NOMO-1 treated with dmso at 0.1 percent for 144 hours (cell line): ENCODE measurements around the gene SLC4A4.

Experiments
- DNase-seq: peaks from one replicate; lab custom pipeline; 2025; ENCODE audit not compliant: unreplicated experiment; lab: John Stamatoyannopoulos, UW

SLC4A4 gene

DNA sequence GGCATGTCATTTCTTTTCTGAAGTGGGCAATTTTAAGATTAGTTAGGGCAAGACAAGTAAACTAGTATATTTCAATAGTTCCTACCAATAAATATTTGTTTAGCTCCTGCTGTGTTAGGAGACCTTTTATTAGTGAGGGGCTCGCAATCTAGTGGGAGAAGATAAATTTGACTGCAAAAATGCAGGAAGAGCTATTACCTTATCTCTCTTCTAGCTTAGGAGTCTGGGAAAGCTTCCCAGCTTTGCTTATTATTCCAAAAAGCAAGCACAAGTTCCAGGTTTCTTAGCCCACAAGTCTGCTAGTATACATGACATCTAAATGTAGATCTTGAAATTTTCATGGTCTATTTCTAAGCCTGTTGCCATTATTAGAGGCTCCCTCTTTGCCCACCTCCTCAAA, 254.0 kb downstream of the SLC4A4 start:
- DNase-seq, result no peak

DNA sequence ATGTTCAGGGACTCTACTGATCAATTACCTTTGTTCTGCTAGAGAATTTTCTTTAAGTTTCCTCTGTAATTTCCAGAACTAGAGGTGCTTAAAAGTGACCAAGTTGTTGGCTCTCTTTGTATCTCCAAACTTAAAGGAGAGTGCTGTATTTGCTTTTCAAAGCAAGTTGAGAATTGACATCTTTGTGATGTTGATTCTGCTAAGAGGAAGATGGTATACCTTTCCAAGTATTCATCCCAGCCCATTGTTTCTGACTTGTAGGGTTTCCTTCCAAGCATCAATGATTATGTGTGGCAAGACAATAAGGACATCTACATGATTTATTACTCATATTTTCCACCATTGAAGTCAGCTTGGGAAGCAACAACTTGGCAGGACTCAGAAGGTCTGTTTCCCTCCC, 254.5 kb downstream of the SLC4A4 start:
- no peak for DNase-seq

DNA sequence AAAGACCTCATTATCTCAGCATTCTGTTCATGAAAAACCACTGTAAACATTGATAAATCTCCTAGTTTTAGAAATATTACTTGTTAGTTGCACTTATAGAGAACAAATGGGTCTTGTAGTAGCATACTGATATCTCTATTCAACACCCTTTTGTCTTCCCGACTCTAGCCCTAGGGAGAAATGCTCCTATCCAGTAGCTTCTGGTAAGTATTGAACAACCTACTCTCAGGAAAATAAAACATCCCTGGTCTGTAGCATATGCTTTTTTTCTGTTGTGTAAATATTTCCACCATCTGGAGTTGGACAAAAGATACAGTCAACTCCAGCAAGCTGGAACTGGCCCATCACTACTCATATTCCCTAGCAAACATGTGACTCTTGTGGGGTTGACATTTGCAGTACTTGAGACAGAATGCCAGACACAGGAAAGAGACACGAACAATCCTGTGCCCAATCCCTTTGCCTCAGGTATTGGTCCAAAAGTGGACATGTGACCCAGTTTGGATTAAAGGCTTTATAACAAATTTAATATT, 256.8 kb downstream of the SLC4A4 start:
- no peak for DNase-seq

DNA sequence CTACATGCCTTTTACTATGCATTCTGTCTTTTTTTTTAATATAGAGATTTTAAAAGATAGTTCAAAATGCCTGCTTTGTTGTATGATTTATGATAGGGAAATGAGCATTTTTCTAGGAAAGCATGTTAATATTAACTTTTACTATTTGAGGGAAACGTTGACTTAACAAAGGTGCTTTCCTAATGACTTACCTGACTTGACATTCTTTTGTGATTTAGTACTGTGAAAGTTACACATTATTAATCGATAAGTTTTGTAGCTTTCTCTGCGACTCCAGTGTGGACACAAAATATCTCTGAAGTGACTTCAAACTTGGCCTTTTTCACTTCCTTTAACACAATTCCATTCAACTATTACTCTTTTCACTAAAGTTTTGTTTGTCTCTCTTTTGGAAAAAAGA, 260.8 kb downstream of the SLC4A4 start:
- no peak for DNase-seq

DNA sequence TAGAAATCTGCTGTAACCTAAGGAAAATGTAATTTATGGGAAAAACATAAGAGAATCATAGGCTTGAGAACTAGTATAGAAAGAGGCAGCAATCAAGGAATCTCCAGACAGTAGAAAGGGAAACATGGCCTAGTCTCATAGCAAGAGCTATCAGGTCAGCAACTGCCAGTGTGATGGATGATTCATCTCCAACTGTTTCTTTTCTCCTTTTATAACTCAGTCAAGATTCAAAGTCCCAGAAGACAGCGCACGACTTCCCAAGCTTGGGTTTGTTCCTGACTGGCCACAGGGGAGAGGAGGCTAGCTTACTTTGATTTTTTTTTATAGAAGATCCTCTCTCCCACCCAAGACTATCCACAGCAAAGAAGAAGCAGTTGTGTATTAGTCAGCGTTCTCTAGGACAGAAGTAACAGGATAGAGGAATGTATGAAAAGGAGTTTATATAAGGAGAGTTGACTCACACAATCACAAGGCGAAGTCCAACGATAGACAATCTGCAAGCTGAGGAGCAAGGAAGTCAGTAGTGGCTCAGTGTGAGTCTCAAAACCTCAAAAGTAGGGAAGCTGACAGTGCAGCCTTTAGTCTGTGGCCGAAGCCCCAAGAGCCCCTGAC, 263.6 kb downstream of the SLC4A4 start:
- no peak for DNase-seq

DNA sequence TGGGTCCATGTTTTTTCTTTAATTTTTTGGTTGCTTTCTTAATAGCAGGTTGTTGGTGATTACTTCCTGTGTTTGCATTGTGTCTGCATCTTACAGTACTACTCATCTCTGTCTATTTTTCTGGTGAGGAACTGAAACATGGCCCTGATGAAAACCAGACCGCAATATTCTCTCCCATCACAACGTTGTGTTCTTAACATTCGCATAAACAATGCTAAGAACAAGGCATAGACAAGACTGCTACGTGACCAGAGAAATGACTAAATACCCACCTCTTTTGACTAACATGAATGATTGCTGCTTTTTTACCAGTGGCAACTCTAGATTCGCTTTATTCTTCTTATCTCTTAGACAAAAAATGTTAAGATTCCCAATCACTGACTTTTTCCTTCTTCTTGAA, 266.0 kb downstream of the SLC4A4 start:
- no peak for DNase-seq

DNA sequence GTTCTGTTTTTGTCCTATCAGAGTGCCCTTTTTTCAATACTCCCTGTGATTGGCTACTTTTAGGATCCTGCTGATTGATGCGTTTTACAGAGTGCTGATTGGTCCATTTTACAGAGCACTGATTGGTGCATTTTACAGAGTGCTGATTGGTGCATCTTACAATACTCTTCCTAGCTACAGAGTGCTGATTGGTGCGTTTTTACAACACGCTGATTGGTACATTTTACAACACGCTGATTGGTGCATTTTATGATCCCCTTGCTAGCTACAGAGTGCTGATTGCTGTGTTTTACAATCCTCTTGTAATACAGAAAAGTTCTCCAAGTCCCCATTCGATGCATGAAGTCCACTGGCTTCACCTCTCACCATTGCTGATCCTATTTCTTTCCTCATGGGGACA, 268.3 kb downstream of the SLC4A4 start:
- no peak for DNase-seq

DNA sequence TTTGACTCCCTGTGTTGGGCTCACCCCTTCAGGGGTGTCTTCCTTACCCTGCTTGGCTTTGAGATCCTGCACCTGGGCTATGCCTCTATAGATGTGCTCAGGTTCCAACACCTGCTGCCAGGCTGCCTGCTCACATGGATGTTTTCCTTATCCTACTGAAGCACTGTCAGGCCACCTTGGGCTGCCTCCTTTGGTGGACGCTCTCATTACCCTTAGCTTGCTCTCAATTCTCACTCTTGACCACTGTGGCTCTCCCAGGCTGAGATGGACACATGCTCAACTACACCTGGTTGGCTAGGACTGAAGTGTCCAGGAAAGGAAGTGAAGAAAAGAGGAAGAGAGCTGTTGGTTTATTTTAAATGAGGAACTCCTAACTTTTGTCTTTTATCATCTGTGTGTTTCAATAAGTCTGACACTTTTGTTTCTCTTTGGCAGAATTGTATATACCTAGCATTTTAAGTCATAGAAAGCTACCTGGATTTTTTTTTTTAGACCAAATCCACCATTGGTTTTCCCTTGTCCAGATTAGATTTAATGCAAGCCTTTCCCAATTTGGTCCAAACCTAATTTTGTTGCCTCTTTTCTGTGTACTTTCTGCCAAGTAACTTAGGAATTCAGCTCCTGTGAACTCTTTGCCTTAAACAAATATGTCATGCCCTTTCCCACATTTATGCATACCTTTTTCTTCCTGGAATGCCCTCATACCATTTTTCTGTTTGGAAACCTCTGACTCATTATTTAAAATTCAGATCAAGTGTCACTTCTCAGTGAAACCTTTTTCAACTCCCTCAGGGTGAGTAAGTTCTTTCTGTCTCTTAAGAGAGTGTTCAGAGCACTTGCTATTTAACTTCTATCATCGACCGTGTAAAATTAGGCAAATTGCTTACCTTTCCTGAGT, 269.2 kb downstream of the SLC4A4 start:
- no peak for DNase-seq

DNA sequence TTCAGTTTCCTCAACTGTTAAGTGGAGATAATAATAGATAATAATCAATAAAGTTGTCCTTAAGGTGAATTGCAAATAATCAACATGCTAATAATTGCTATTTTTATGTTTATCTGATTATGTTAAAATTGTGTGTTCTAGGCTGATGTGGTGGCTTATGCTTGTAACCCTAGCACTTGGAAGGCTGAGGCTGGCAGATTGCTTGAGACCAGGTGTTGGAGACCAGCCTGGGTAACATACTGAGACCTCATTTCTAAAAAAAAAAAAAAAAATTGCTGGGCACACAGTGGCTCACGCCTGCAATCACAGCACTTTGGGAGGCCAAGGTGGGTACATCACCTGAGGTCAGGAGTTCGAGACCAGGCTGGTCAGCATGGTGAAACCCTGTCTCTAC, 269.9 kb downstream of the SLC4A4 start:
- no peak for DNase-seq

DNA sequence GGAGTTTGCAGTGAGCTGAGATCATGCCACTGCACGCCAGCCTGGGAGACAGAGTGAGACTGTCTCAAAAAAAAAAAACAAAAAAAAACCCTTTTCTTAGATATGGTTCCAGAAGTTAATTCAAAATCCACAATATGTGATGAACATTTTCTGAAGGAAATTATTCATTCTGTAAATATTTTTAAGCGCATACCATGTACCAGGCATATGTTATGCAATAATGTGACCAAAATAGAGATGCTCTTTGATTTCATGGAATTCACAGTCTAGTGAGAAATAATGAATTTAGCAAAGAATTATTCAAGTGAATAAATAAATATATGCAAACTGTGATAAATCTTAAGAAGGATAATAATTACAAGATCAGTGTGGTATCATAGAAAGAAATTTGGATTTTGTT, 270.3 kb downstream of the SLC4A4 start:
- DNase-seq, result no peak

DNA sequence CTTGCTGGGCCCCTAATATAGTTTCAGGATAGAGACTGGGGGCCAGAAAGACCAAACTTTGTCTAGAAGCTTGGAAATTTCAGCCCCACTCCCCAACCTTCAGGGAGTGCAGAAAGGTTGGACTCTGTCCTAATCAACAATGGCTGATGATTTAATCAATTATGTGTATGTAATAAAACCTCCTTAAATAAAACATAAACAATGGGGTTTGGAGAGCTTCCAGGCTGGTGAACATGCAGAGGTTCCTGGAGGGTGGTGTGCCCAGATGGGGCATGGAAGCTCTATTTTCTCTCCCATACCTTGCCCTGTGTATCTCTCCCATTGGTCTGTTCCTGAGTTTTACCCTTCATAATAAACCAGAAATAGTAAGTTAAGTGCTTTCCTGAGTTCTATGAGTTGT, 270.8 kb downstream of the SLC4A4 start:
- no peak for DNase-seq

DNA sequence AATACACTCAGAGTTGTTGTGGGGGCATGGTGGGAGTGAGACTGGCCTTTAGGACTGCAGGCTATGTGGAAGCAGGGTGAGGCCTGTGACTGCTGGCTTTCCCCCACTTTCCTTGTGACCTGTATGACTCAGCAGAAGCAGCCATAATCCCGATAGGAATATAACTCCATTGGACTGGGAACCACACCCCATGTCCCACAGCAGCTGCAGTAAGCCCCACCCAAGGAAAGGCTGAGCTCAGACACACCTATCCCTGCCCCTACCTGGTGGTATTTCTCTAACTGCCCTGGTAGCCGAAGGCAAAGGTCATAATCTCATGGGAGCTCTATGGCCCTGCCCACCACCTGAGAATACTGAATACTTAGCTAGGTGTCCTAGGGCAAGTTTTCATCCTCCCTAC, 275.8 kb downstream of the SLC4A4 start:
- DNase-seq, result no peak

DNA sequence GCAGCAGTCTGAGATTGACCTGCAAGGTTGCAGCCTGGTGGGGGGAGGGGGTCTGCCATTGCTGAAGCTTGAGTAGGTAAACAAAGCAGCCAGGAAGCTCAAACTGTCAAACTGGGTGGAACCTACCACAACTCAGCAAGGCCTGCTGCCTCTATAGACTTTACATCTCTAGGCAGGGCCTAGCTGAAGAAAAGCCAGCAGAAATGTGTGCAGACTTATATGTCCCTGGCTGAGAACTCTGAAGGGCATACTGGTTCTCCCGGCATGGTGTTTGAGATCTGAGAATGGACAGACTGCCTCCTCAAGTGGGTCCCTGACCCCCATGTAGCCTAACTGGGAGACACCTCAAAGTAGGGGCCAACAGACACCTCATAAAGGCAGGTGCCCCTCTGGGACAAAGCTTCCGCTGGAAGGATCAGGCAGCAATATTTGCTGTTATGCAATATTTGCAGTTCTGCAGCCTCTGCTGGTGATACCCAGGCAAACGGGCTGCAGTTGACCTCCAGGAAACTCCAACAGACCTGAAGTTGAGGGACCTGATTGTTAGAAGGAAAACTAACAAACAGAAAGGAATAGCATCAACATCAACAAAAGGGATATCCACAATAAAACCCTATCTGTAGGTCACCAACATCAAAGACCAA, 277.5 kb downstream of the SLC4A4 start:
- no peak for DNase-seq
